Raji (cell line): ENCODE measurements around the gene KRTAP13-4.

Experiments used
- POLR2A ChIP-seq: IDR thresholded peaks from 2 replicates; pipeline ENCODE4 v1.6.1; 2011; ENCODE audit warnings: low read depth, low read length, control low read depth; ENCODE audit not compliant: insufficient read depth

The KRTAP13-4 gene, protein sequence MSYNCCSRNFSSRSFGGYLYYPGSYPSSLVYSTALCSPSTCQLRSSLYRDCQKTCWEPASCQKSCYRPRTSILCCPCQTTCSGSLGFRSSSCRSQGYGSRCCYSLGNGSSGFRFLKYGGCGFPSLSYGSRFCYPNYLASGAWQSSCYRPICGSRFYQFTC

DNA sequence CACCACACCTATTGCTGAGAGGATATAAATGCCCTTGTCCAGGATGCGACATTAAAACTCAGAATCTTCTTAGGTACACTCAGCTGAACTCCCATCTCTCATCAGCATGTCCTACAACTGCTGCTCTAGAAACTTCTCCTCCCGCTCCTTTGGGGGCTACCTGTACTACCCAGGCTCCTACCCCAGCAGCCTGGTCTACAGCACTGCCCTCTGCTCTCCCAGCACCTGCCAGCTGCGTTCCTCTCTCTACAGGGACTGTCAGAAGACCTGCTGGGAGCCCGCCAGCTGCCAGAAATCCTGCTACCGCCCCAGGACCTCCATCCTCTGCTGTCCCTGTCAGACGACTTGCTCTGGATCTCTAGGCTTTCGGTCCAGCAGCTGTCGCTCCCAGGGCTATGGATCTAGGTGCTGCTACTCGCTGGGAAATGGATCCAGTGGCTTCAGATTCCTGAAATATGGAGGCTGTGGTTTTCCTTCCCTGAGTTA is at the start of gene KRTAP13-4:
TSS of gene KRTAP13-4 (plus strand) at position 51 of the 486 bp plus-strand sequence. CDS start at position 107, 56 bp downstream.
- TF ChIP-seq POLR2A, result no peak

DNA sequence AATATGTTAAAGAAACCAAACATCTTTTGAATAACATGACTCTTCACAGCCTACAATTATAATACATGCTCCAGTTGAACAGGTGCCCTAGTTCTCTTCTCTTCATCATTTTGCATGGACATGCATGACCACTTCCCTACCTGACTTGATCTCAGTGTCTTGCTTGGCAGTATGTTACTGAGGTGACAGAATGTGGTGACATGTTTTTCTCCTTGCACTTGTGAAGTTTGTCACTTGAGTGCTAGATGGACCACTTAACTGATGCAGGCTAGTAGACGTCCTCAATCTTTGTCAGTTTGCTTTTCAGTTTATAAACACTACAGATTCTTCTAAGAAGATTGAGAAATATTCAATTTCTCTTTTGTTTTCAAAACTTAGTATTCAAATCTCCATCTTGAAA is 47.8 kb upstream of the KRTAP13-4 start:
- TF ChIP-seq POLR2A, result no peak

DNA sequence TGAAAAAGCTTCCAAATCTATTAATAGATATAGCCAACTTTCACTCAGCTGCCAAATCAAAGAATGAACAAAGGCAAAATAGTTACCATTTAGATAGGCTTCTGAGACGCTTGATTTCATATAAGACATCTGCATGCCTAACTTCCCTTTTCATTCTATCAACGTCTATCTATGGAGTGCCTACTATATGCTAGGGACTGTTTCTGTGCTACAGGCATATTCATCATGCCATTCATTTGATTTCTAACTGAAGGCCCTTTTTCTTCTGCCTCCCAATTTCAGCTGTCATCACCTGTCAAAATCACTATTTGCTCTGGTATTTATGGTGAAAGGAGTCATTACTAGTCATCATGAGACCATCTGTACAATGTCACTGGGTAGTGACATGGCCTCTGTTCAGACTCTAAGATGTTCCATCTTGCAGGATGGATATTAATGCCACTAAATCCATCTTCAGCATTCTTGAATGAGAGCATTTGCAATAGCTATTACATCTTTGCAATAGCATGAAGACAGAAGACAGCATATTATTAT is 38.5 kb upstream of the KRTAP13-4 start:
- no peak for TF ChIP-seq POLR2A

DNA sequence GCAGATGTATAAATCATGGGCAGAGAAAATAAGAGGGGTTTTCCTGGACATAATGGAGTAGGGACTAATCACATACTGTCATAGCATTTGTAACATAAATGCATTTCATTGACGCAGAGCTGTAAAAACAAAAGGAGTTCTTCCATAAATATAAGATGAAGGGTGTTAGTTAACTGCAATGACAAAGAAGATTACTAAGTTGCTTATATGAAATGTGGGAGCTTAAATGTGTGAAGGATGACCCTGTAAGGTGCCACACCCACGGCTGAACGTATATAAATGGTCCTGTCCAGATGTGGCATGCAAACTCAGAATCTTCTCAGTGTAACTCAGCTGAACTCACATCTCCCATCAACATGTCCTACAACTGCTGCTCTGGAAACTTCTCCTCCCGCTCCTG is 34.3 kb upstream of the KRTAP13-4 start, which contains the start of gene KRTAP13-1:
TSS of gene KRTAP13-1 (plus strand) at position 301 of the 400 bp plus-strand sequence. CDS start at position 357, 56 bp downstream.
- no peak for TF ChIP-seq POLR2A

DNA sequence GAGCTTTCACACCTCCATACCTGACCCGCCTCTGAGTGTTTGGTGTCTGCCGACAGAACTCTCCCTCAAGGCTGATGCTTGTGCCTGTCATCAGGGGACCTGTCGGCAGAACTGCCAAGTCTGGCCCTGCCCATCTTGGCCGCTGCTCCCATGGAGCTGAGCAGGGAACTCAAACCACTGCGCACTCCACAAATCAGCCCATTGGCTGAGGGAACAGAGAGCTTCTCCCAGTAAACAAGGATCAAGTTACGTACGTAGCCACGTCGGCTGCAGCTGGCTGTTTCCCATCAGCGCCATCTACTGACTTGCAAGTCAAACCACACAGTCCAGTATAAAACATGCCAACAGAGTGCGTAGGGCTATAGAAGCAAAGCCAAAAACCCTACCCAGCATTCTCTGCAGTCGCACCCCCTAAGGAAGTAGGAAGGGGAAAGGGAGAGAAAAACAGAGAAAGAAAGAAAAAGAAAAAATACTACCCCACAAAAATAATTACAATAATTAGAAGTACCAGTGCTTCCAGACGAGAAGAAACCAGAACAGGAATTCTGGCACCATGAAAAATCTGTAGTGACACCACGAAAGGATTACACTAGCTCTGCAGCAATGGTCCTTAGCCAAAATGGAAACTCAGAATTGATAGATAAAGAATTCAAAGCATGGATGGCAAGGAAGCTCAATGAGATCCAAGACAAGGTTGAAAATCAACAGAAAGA is 21.1 kb upstream of the KRTAP13-4 start:
- no peak for TF ChIP-seq POLR2A

DNA sequence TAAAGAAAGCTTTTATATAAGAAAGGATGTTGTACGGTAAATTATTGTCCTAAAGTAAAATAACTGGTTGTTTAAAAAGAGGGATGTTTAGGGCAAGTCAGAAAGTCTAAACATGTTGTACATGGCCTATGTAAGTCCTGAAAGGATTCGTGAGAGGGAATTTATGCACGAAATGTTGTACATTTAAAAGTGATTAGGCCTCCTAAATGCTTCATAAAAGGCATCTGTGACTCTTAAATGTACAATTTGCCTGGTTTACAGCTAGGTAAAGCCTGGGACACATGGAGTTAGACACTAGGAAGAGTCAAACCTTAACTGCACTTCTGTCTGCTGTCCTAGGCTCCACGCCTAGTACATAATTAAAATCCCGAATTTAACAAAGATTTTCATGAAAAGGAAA is 14.0 kb upstream of the KRTAP13-4 start:
- TF ChIP-seq POLR2A, result no peak

DNA sequence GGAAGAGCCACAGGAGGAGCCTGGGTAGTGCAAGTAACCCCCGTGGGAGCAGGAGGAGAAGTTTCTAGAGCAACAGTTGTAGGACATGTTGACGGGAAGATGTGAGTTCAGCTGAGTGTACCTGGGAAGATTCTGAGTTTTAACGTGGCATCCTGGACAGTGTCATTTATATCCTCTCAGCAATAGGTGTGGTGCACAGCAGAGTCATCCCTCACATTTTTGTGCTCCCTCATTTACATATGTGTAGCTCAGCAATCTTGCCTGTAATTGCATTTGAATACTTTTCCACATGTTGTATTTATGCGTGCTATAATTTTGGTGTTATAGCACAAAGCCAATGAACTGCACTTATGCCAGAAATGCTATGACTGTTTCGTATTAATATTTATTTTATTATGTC is 4.2 kb upstream of the KRTAP13-4 start, which contains the start of gene KRTAP13-3:
TSS of gene KRTAP13-3 (minus strand) at position 101 of the 400 bp plus-strand sequence. CDS start at position 87, 14 bp downstream.
- TF ChIP-seq POLR2A, result no peak

DNA sequence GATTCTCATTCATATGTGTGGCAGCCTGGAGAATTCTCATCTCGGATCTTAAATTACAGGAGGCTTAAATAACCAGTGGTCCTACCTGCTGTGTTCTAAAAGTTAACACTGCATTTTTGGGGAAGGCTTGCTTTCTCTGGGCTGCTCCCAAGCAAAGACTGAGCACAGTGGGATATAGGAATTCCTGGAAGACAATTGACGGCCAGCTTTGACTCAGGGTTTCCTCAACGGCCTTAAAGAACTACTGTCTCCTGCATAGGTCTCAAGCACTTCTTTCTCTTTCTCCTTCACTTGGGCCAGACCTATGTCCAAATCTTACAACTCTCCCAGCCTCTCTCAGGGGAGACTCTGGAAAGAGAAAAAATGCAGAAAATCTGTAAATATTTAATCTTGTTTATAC is 3.3 kb upstream of the KRTAP13-4 start:
- TF ChIP-seq POLR2A, result no peak

DNA sequence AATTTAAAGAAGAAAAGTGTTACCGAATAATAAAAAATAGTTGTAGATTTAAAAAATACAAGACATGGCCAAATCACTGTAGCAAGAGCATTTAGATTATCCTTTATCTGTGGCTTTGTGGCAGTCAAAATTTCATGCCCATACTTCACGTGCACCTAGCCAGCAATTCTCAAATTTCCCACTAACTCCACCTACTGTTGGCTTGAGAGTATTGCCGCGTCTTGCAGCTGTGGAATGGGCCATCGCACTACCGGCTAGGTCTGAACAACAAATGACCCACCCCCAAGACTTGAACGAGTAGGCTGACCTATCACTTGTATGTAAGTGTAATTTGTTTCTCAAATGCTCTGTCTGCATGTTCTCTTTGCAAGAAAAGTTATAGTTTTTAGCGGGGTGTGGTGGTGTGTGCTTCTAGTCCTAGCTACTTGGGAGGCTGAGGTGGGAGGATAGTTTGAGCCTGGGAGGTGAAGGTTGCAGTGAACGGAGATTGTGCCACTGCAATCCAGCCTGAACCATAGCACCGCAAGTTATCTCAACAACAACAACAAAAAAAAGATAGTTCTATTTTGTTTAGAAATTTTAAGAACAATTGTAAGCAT is 4.1 kb downstream of the KRTAP13-4 start:
- TF ChIP-seq POLR2A, result no peak

DNA sequence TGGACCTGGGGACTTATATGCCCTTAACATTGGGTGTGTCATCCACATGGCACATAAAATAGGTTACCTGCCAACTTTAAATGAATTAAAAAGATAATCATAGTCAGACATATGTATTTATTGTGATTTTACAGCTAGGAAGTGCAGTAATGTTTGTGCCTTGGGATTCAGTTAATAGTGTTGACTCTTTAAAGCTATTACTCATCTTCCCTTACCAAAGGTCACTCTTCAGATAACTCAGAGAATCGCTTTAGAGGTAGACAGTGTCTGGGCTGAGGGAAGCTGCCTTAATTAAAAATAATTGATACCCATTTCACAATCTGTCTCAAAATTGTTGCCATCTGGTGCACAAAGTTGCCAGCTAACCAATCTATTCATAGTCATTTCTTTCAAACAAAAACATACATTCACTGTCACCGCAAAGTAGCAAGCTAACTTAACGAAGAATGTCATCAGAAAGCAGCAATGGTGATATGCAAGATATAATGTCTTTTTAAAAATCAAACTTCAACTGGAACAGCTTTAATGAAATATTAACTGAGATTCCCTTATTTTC is 7.1 kb downstream of the KRTAP13-4 start:
- no peak for TF ChIP-seq POLR2A

DNA sequence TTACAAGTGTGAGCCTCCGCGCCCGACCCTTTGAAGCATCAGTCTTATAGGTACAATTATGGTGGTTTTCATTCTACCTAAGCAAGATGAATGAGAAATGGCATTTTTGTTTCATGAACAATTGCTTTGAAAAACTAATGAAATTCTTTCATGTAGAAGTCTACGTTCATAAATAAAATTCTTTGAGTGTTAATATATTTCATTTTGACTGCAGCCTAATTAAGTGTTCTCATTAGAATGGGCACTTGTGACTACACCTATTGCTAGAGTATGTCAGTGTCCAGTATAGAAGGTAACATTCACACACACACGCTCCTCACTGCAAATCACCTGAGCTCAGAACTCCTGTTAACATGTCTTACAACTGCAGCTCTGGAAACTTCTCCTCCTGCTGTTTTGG is 10.0 kb downstream of the KRTAP13-4 start, which contains the start of gene KRTAP15-1:
TSS of gene KRTAP15-1 (plus strand) at position 301 of the 400 bp plus-strand sequence. CDS start at position 354, 53 bp downstream.
- no peak for TF ChIP-seq POLR2A

DNA sequence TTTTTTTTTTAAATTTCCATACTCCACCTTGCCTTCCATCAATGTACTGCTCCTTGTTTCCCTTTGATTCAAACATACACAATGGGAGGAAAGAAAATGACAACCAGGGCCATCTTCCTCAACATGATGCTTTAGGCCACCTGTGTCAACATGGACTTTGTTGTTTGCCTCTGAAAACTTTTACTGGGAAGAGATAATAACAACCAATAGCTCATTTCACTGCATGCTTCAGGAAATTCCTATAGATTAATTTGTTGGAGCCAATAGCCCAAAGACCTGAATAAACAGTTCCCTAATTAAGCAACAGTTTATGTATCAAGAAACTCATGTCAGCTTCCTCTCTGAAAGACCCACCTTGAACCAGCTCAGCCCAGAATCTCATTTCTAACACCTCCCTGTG is 13.2 kb downstream of the KRTAP13-4 start:
- TF ChIP-seq POLR2A, result no peak

DNA sequence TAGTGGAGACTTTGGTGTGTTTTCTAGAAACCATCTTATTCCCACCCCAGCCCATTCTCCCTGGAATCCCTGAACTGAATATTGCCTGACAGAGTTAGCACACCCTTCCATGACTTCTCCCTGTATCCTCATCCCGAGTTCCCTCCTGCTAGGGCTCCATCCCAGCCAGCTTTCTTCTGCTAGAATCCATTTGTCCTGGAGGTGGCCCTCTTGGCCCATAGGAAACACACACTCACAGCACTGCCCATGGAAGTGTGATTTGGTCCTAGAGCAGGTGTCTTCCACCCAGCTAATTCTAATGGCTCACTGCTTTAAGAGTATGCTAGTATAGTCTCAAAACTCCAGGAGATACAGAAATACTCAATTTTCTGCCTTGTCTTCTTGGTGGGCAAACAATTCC is 14.2 kb downstream of the KRTAP13-4 start:
- no peak for TF ChIP-seq POLR2A

DNA sequence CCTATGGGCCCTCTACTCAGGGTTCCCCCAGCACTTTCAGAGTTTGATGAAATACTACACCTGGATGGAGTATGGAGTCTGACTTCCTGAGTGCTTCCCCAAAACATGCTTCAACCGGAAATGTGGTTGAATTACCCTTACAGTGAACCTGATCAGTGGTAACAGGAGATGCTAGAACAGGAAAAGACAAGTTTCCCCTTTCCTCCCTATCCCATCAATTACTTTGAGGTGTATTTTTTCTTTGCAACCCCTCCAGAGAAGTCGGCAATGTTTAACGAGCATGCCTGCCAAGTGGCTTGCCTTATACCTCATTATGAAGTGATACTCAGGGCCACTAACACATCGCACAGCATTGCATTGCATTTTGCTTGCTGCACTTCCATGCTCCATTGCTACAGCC is 17.0 kb downstream of the KRTAP13-4 start:
- no peak for TF ChIP-seq POLR2A

DNA sequence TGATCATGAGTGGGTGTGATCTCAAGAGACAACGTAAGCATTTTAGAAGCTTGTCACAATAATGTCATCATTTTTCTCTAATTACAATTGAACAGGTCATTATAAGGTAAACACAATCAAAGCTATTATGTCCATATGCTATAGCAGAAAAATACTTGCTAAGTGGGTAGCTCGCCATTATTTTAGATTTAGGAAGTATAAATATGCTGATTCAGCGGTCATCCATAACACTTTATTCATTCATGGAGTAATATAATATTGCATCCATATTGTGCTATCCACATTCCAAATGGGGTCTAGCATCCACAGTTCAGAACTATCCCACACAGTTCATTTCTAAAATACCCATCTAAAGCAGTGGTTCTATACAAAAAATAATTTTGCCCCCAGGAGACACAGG is 18.5 kb downstream of the KRTAP13-4 start:
- no peak for TF ChIP-seq POLR2A

DNA sequence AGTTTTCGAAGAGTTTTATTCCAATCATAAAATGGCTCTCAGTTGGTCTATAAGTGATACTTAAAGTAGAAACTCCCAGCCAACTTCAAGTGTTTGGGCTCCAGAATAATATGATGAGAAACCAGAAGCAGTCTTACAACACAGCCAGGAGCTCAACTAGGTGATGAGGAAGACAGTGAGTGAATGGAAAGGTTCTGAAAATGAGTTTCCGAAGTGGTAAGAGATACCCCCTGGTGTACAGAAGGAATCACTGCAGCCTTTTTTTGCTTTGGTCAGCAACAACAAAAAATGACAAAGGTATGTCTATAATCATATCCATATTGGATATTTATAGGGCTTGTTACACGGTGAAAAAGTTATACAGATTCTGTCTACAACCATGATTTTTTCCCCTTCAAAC is 33.7 kb downstream of the KRTAP13-4 start:
- TF ChIP-seq POLR2A, result no peak
